Left ventricle myocardium superior (tissue), 1 donor: ENCODE measurements around the gene ADI1. TPM values are rescaled to one million over a fixed set of nuclear protein-coding genes. Genes with fewer than 3 reads are reported as not detected.
"Not testable (repeated sequence)": the region's sequence is repeated elsewhere in the genome, so short reads cannot be mapped to it uniquely, and the experiment has no call there.

Experiments
- ATAC-seq: fragments of 200-7000 bp; cut with Tn5 transposase; one replicate; pipeline ENCODE4 v1.9.1; 2020; ENCODE audit warnings: mild to moderate bottlenecking, moderate library complexity
- DNase-seq: peaks from one replicate; pipeline ENCODE4 v3.0.0-alpha.2; 2020
- intact Hi-C: fragments of 100-400 bp; cut with micrococcal nuclease; formaldehyde crosslinking; loops from one replicate; pipeline ENCODE4 v1.11.0; 2022
- total RNA-seq: library from RNA; stranded (reverse); fragmentation: NEBNext Ultra II Directional; extraction: Animal tissue kit (Norgen Biotek cat#: 25700); gene quantifications from one replicate; pipeline ENCODE4 v1.2.1, GENCODE V29; 2021
- donor health status: DM: no; HTN: yes; CAD: no; lungs with severe emphysema.

Gene ADI1
- total RNA-seq, 1 donor from 2014 or later, result 153 TPM

DNA sequence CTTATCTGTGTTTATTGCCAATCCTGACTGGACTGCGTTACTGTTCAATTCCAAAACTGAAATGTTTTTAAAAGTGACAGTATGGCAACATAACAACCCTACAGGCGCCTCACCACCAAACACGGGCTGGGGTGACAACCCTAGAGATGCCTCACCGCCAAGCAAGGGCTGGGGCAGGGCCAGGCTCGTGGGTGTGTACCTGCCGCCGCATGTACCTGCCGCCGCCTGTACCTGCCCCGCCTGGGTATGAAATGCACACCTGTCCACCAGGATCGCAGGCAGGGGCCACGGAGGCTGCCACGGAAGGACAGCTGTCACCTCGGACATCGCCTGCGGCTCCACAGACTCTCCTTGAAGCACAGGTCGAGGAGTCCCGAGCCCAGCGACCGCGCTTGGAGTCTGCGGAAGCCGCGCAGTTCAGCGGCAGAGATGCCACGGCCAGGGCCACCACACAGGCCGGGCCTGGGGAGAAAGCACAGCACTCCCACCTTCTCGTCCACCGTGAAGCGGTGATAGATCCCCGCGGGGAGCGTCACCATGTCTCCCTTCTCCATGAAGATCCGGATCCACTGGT is 18.9 kb downstream of the ADI1 start:
- ATAC-seq, result no peak

DNA sequence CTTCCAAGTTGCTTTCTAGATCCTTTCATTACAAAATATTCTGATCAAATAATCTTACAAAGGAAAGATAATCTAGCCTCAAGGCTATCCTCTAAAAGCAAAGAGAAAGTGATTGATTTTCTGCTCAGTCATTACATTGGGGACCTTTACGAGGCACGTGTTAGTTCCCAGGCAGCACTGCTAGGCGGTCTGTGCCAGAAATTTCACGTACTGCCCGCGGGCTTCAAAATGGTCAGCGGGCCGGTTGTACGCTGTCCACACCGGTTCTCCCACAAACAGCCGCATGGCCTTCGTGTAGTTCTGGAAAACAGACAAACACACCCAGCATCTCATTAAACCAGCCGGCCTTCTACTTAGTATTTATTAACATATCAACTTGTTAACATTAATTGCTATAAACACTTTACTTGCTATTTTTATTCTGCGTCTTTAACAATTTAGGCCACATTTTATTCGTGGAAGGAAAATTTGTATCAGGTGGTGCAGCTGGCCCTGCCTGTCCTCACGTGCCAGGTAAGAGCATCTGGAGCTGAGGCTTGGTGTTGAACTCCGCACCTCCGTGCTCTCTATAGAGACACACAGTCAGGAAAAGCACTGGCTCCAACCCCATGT is 20.4 kb downstream of the ADI1 start:
- ATAC-seq, result no peak
- intact Hi-C loops, result no loop called here
- no peak for DNase-seq

More for the DNA sequence above, 18.9 kb downstream of the ADI1 start:
- no peak for DNase-seq
- intact Hi-C loops, result no loop called here

DNA sequence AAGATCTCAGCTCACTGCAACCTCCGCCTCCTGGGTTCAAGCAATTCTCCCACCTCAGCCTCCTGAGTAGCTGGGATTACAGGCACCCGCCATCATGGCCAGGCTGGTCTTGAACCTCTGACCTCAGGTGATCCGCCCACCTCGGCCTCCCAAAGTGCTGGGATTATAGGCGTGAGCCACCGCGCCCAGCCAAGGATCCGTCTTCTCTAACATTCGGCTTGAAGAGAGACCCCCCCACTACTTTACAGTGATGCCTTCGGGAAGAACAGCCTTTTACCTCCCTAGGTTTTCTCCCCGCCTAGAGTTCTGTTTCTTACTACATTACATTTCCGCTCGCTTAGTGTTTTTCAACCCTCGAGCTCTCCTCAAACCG is 22.6 kb downstream of the ADI1 start:
- intact Hi-C loops, DNase-seq, ATAC-seq: not testable (repeated sequence)

DNA sequence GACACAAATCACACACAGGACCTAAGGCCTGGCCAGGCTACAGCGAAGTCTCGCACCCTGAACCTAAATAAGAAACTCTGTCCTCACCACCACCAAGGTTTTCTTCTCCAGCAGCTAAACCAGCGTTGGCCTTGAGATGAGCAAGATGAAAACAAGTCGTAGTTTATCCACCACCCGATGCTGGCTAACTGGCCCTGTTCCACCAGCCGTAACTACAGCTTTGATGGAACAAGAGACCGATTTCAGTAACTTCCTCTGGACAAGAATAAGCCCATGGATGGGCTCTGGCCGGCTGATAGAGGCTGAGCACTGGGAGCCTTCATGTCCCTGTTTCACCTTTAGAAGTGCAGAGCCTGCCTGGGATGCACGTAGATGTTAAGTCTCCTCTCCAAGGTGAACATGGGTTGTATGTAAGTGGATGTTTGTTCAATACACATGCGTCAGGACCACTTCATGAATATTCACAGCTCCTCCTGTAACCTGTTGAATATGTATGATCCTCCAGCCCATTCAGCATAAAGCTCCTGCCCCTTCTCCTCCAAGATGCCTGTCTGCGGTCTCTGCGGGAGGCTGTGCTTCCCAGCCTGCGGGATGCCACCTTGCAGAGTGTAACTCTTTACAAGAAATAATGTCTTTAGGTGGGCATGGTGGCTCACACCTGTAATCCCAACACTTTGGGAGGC is 24.2 kb downstream of the ADI1 start:
- ATAC-seq (no peak), DNase-seq (no peak)
- intact Hi-C loops, result no loop called here

DNA sequence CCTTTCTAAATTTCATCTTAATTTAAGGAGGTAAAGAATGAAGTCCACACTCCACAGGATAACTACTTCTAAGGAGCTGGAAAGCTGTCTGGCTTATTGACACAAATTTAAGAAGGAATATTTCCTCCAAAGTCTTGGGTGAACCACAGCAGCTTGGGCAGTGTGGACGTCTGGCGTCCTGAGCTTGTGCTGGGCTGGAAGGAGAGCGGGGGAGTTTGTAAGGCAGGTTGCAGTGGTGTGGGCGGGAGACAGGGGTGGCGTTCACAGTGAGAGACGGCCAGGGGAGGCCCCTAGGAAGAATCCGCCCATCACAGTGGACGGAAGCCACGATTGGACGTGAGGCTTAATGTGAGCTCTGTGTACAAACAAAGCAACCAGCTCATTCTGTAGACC is 25.7 kb downstream of the ADI1 start:
- peak; percentile 86 for ATAC-seq
- intact Hi-C loops, result no loop called here
- DNase-seq, result peak; percentile 63

DNA sequence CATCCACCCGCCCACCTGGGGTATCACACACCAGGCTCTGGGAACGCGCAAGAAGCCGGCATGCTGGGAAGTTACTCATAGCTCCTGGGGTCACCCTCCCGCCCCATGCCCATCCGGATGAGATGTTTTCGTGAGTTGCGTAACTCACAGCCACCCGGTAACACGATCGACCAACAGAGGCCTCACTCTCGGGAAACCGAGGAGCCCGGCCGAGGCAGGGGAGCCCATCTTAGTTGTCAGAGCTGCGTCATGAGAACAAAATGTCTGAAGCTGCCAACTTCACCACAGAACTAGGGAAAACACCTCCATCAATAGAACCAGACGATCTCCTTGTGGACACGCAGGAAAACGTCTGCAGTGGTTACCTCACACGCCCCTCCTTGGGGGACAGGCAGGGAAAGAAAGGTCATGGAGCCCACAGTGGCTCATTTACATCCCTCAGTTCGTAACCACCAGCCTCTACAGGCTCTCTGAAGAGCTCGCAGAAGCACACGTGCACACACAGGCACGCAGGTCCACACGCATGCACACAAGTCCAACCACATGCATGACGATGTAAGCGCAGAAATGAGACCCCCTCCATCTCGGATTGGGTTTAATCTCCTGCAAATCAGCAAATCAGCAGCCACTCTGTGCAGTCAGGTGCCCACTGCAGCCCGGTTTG is 26.2 kb downstream of the ADI1 start:
- intact Hi-C loops, result no loop called here
- ATAC-seq (peak; percentile 29), DNase-seq (no peak)

DNA sequence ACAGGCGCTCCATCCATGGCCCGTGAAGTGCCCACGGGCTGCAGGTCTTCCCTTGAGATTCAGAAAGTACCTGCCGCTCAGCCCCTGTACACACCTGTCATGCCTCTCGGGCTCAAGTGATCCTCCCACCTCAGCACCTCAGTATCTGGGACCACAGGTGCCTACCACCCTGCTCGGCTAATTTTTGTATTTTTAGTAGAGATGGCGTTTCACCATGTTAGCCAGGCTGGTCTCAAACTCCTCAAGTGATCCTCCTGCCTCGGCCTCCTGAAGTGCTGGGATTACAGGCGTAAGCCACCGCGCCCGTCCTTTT is 26.9 kb downstream of the ADI1 start:
- DNase-seq, intact Hi-C loops, ATAC-seq: not testable (repeated sequence)

DNA sequence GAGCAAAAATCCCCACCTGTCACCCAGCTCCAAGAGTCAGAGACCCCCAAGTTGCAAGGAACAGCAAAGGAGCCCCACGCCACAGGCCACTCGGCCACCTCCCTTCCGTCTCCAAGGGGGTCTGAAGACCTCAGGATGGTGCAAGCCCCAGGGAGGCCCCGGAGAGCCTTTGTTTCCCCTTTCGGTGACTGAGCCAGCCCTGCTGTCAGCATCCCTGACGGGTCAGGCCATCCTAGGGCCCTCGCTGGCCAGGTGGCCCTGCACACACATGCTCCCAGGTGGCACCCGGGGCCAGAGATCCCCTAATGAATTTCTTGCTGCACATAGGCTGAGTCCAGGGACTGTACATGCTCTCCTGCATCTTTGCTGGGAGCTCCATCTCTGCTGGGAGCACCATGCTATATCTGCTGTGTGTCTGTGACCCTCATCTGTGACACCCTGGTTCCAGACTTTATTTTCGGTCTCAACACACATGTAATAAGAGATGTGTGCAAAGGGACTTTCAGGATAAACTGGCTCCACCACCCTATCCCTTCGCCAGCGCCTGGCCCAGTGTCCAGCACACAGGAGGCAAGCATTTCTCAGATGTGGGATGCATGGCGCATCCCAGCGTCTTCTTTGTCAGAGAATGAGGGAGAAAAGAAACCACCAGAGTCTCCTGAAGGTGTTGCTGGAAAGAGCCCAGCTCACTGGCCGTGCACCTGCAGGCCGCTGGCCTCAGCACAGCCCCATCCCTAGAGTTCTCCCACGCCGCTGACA is 27.4 kb downstream of the ADI1 start:
- no peak for DNase-seq
- ATAC-seq, result no peak
- intact Hi-C loops, result no loop called here

DNA sequence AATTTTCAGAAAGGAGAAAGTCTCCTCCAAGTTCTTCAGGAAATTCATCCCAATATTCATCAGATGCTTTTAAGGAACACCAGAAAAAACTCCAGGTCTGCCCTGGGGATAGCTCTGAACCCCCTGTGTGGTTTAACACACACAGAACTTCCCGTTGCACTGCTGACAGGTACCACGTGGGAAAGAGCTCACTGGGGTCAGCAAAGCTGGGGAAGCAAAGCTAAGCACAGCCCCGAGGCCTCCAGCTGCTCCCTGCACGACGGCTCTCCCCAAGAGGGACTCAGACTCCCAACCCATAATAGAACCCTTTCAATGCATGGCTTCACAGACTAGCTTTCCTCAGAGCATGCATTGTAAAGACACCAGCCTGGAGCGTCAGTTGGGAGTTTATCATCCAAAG is 28.0 kb downstream of the ADI1 start:
- no peak for DNase-seq
- intact Hi-C loops, result no loop called here
- ATAC-seq, result no peak

DNA sequence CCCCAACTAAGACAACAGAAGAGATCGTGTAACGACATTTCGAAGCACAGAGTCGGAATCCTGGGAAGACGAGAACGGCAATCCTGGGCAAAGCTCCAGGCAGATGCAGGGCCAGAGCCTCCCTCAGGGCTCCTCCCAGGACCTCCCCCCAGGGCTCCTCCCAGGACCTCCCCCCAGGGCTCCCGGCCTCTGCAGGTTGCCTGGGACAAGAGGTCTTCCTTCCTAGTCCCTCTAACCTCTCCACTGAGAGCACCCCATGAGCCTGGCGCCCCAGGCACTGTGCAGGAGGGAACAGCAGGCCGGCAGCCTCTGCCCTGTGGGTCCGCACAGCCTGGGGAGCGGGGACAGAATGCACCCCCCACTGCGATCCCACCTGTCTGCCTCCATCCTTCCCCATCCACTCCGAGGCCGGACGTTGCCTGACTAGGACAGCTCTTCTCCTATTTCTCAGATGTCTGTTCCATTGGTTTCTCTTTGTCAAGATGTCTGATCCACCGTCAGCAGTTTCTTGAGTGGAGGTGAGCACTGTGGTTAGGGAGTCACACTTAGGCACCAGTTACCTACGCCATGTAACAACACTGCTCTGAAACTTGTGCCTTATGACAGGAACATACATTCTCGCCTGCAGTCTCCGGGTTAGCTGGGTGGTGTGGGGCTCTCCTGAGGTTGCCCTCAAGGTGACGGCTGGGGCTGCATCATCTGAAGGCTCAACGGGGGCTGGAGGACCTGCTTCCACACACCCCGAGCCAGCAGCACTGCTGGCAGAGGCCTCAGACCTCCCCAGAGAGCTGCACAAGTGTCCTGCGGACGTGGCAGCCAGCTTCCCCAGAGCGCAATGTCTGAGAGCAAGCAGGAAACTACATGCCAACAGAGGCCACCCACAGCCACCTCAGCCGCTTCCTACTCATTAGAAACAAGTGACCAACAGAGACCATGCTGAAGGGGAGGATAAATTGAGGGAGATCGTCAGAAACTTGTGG is 28.9 kb downstream of the ADI1 start:
- DNase-seq, result peak; percentile 39
- intact Hi-C loops, result no loop called here
- no peak for ATAC-seq

DNA sequence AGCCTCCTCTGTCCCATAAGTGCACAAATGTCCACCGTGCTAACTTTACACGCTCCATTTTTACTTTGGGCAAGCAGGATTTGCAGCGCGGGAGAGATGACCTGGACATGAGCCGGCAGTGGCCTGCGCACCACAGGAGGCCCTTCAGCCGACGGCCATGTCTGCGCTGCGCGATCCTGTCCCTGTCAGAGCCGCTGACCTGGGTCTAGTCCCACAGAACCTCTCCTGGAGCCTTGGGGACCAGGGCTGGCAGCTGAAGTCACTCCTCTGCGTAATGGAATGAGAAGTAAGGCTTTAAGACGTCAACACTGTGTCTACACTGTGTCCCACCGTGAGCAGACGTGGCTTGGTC is 29.6 kb downstream of the ADI1 start:
- no peak for ATAC-seq
- intact Hi-C loops, result no loop called here
- DNase-seq, result no peak

DNA sequence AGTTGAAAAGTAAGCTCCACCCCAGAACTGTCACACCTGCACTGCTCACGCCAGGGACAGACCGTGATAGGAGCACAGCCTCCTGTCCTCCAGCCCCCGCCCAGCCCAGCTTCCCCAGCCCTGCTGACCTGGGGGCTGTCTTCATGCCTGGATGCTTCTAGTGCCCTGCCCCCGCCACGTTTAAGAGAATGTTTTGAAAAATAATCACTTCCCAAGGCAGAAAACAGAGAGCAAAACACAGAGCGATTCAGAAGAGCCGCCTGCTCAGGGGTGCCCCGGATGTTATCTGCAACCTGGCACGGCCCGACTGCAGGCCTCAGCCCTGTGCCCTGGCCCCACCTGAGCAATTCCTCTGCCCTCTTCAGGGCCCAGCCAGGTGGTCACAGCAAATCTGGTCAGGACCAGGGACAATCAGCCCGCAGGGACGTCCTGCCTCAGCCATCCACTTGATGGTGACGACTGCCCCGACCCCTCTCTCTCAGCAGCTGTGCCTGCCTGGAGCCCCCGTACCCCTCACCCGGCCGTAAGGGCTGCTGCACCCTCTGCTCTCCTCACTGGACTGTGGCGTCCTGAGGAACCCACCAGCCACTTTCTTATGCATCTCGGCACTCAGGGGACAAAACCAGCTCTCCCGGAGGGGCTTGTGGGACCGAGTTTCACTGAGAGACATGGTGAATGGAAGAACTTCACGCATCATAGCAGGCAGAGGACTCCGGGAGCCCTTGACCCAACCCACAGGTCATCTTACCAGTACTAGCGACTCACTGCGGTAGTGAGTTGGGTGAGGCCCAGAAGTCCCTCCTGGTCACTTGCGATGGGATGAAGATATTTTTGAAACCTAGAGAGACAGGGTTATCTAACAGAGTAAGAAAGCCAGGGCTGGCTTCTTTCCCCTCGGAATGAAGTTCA is 30.2 kb downstream of the ADI1 start:
- intact Hi-C loops, result no loop called here
- ATAC-seq, result no peak
- no peak for DNase-seq

DNA sequence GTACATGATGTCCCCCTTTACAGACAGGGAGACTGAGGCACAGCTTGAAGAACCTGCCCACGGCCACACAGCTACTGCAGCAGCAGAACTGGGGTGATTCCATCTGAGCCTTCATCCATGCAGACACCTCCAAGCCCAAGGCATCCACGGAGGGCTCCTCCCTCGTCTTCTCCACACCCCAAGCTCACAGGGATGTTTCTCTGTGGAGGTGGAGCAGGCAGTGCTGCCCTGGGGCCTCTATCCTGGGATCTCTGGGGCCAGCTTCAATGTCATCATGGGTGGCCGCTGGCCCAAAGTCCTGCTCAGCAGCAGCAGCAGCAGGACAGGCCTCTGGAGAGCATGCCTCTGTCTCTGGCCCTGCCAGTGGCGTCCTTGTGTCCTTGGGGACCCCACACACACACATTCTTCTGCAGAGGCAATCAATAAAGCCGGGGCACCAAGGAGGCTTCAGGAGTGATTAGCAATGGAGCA is 31.2 kb downstream of the ADI1 start:
- DNase-seq (no peak), ATAC-seq (no peak)
- intact Hi-C loops, result no loop called here

DNA sequence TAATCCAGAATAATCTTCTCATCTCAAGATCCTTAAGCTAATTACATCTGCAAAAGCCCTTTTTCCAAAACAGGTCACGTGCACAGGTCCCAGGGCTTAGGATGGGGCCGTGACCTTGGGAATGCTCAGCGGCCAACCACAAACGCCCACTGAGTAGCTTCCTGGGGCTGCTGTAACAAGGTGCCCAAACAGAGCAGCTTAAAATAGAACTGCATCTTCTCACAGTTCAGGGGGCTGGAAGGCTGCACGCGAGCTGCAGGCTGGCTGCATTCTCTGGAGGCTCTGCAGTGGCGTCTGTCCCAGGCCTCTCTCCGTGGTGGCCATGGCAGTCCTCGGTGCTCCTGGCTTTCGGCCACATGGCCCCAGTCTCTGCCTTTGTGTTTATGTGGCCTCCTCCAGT is 31.9 kb downstream of the ADI1 start:
- peak; percentile 13 for ATAC-seq
- peak; percentile 62 for DNase-seq
- intact Hi-C loops, result no loop called here

DNA sequence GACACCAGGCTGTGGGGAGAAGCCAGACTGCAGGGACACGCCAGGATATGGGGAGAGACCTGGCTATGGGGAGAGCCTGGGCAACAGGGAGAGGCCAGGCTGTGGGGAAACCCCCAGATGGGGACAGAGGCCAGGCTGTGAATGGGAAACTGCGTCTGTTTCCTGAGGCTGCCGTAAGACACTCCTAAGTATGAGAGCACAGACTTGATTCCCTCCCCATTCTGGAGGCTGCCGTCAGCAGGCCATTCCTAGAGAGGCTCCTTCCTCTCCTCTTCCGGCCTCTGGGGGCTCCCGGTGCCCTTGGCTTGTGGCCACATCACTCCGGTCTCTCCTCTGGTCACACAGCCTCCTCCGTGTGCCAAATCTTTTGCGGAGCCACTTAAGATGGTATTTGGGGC is 32.3 kb downstream of the ADI1 start:
- no peak for ATAC-seq
- DNase-seq, result no peak
- intact Hi-C loops, result no loop called here

DNA sequence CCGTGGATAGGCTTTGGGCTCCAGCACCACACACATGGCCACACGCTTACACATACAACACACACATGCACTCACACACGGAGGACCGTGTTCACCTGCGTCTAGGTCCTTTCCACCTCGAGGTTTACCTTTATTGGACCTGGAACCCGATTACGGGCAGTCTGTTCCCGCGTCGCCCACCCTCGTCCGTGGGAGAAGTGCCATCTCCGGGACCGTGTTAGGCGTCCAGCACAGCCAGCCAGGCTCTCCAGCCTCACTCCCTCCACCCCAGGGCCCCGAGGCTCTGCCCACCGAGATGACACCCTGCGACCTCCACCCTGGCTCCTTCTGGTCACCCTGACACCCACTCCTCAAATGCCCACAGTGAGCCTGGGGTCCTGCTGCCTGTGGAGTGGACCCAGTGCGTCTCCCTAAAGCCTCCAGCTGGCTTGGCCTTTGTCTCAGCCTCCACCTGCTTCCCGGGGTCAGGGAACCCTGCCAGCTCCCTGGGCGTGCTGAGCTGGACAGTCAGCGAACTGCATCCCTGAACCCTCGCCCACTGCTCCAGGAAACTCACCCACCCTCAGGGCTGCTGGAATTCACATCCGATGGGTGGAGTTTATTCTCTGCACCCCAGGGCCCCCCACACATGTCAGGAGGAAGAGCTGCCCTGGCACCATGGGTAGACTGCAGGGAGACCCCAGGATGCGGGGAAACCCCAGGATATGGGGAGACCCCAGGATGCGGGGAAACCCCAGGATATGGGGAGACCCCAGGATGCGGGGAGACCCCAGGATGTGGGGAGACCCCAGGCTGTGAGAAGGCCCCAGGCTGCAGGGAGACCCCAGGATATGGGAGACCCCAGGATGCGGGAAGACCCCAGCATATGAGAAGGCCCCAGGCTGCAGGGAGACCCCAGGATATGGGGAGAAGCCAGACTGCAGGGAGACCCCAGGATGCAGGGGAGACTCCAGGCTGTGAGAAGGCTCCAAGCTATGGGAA is 33.0 kb downstream of the ADI1 start:
- intact Hi-C loops, result no loop called here
- DNase-seq, result no peak
- ATAC-seq, result no peak

DNA sequence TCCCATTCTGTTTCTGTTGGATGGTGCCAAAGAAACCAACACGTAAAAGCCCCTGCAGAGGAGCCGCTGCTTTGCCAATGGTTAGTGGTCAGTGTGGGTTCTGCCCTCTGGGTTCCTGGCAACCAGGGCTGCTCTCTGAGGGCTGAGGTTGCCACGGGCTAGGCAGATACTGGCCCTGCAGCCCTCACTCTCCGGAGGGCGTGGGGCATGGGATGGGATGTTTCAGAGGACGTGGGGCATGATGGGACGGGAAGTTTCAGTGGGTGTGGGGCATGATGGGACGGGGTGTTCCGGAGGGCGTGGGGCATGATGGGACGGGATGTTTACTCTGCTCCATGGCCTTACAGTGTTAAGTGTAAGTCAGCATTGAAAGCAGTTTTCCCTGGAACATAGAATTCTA is 34.2 kb downstream of the ADI1 start:
- DNase-seq (no peak), ATAC-seq (no peak)
- intact Hi-C loops, result no loop called here
